ENCODE data around the gene CYREN. TPM values are rescaled to one million over a fixed set of nuclear protein-coding genes. Genes with fewer than 3 reads are reported as not detected.

Gene CYREN
- total RNA-seq, 1 experiment from 2014 or later = 39.6 TPM

- Histone ChIP-seq H3K27ac (ENCODE audit: low read depth, low read length, poor library complexity, severe bottlenecking) (no peak overlapping the region), H3K4me1 (ENCODE audit: insufficient read depth, low read length, poor library complexity, severe bottlenecking) (peaks cover 8% of the 10 kb centered on the region), H3K9me3 (ENCODE audit: low read depth, low read length, poor library complexity, severe bottlenecking) (peaks cover 35% of the 10 kb centered on the region), H3K27me3 (replicated peaks; ENCODE audit: insufficient read depth, low read depth, low read length, poor library complexity) (no peaks in the 10 kb centered on the region), H3K4me3 (ENCODE audit: low read depth, low read length, poor library complexity, severe bottlenecking) (no peak overlapping the region), H3K36me3 (ENCODE audit: insufficient read depth, low read length, poor library complexity, severe bottlenecking) (no peaks in the 10 kb centered on the region)
- intact Hi-C loops (cut with micrococcal nuclease; ENCODE audit: unreplicated experiment) = no loop called here
- no peak for DNase-seq (ENCODE audit: low spot score)
- ChIA-PET POLR2A (ENCODE audit: low non-redundant PET) (no interaction called here), CTCF (no interaction called here)
- TF ChIP-seq CTCF (conservative IDR thresholded peaks at IDR 0.05; ENCODE audit: low read depth, low read length) = no peak
- TF ChIP-seq EZH2 (IDR thresholded peaks at IDR 0.05; ENCODE audit: borderline replicate concordance, low read depth, low read length, poor library complexity, severe bottlenecking) = no peak
- BruUV-seq (replicated peaks) = no TSS peak
Measured at GRCh38 chr7:135158141-135158655, 12.3 kb downstream of the CYREN start.

GRCh38 chr7:135156290-135156689 is 14.2 kb downstream of the CYREN start:
- no peak for DNase-seq (ENCODE audit: low spot score)
- ChIA-PET POLR2A (ENCODE audit: low non-redundant PET) (no interaction called here), CTCF (interaction anchor here (0.6 kb wide), 1 partner anchor 959 kb away, joined by 3 read pairs; no protein-coding TSS in a partner anchor)
- BruUV-seq (replicated peaks) = no TSS peak
- intact Hi-C loops (cut with micrococcal nuclease; ENCODE audit: unreplicated experiment) = no loop called here
- Histone ChIP-seq H3K4me3 (ENCODE audit: low read depth, low read length, poor library complexity, severe bottlenecking) (no peak overlapping the region), H3K36me3 (ENCODE audit: insufficient read depth, low read length, poor library complexity, severe bottlenecking) (no peaks in the 10 kb centered on the region), H3K27ac (ENCODE audit: low read depth, low read length, poor library complexity, severe bottlenecking) (no peak overlapping the region), H3K9me3 (ENCODE audit: low read depth, low read length, poor library complexity, severe bottlenecking) (peaks cover 31% of the 10 kb centered on the region), H3K27me3 (replicated peaks; ENCODE audit: insufficient read depth, low read depth, low read length, poor library complexity) (no peaks in the 10 kb centered on the region), H3K4me1 (ENCODE audit: insufficient read depth, low read length, poor library complexity, severe bottlenecking) (peaks cover 6% of the 10 kb centered on the region)
- no peak for TF ChIP-seq CTCF (conservative IDR thresholded peaks at IDR 0.05; ENCODE audit: low read depth, low read length)

DNA sequence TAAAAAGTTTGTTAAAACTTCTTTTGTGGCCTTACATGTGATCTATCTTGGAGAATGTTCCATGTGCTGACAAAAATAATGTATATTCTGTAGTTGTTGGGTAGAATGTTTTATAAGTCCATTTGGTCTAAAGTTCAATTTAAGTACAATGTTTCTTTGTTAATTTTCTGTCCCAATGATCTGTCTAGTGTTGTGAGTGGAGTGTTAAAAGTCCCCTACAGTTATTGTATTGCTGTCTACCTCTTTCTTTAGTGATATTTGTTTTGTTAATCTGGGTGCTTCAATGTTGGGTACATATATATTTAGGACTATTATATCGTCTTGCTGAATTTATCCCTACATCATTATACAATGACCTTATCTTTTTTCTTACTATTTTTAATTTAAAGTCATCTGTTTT is 15.8 kb downstream of the CYREN start:
- no peak overlapping the region for H3K4me3 ChIP-seq (ENCODE audit: low read depth, low read length, poor library complexity, severe bottlenecking)
- POLR2A ChIA-PET (ENCODE audit: low non-redundant PET) = no interaction called here
- intact Hi-C loops (cut with micrococcal nuclease; ENCODE audit: unreplicated experiment) = no loop called here

More for the DNA sequence above, 15.8 kb downstream of the CYREN start:
- DNase-seq (ENCODE audit: low spot score) = no peak
- no TSS peak for BruUV-seq (replicated peaks)
- H3K27me3 ChIP-seq (replicated peaks; ENCODE audit: insufficient read depth, low read depth, low read length, poor library complexity) = no peaks in the 10 kb centered on the region
- CTCF ChIA-PET = no interaction called here
- H3K36me3 ChIP-seq (ENCODE audit: insufficient read depth, low read length, poor library complexity, severe bottlenecking) = no peaks in the 10 kb centered on the region
- H3K9me3 ChIP-seq (ENCODE audit: low read depth, low read length, poor library complexity, severe bottlenecking) = peaks cover 31% of the 10 kb centered on the region
- no peak for TF ChIP-seq CTCF (conservative IDR thresholded peaks at IDR 0.05; ENCODE audit: low read depth, low read length)
- TF ChIP-seq EZH2 (IDR thresholded peaks at IDR 0.05; ENCODE audit: borderline replicate concordance, low read depth, low read length, poor library complexity, severe bottlenecking) = no peak
- no peak overlapping the region for H3K27ac ChIP-seq (ENCODE audit: low read depth, low read length, poor library complexity, severe bottlenecking)
- H3K4me1 ChIP-seq (ENCODE audit: insufficient read depth, low read length, poor library complexity, severe bottlenecking) = no peaks in the 10 kb centered on the region
